ENCODE measurements around the gene PILRA. TPM values are rescaled to one million over a fixed set of nuclear protein-coding genes. Genes with fewer than 3 reads are reported as not detected.
"Not testable (repeated sequence)": the region's sequence is repeated elsewhere in the genome, so short reads cannot be mapped to it uniquely, and the experiment has no call there.

PILRA gene
- total RNA-seq, 1 donor from 2014 or later, result 8.3 TPM

DNA sequence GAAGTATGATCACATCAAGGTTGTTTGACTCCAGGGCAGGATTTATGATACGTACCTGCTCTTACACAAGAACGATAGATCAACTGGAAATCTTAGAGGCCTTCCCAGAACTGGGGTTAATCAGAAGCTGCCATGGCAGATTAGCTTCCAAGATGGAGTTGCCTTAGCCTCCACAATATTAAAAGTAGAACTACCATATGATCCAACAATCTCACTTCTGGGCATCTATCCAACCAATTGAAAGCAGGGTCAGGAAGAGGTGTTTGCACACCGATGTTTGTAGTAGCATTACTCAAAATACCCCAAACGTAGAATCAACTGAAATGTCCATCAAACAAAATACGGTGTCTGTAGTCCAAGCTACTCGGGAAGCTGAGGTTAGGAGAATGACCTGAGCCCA lies 8.8 kb upstream of the PILRA start:
- Histone ChIP-seq H3K4me3 (no peak overlapping the region), H3K9me3 (no peaks in the 10 kb centered on the region), H3K27me3 (no peaks in the 10 kb centered on the region), H3K4me1 (no peaks in the 10 kb centered on the region), H3K27ac (no peak overlapping the region), H3K36me3 (peaks cover 0 to 23% of the 10 kb centered on the region in 2 donors)
- intact Hi-C loops (cut with DNase I), result no loop called here
- TF ChIP-seq, protein P1, sequence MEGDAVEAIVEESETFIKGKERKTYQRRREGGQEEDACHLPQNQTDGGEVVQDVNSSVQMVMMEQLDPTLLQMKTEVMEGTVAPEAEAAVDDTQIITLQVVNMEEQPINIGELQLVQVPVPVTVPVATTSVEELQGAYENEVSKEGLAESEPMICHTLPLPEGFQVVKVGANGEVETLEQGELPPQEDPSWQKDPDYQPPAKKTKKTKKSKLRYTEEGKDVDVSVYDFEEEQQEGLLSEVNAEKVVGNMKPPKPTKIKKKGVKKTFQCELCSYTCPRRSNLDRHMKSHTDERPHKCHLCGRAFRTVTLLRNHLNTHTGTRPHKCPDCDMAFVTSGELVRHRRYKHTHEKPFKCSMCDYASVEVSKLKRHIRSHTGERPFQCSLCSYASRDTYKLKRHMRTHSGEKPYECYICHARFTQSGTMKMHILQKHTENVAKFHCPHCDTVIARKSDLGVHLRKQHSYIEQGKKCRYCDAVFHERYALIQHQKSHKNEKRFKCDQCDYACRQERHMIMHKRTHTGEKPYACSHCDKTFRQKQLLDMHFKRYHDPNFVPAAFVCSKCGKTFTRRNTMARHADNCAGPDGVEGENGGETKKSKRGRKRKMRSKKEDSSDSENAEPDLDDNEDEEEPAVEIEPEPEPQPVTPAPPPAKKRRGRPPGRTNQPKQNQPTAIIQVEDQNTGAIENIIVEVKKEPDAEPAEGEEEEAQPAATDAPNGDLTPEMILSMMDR (IDR thresholded peaks at IDR 0.05), result no peak
- TF ChIP-seq POLR2AphosphoS5 (IDR thresholded peaks at IDR 0.05; ENCODE audit: insufficient read depth in 1 of 2, low read depth in 1 of 2), result no peak
- TF ChIP-seq POLR2A (IDR thresholded peaks at IDR 0.05), result no peak
- DNase-seq (ENCODE audit: extremely low spot score in 2 of 2), result no peak

DNA sequence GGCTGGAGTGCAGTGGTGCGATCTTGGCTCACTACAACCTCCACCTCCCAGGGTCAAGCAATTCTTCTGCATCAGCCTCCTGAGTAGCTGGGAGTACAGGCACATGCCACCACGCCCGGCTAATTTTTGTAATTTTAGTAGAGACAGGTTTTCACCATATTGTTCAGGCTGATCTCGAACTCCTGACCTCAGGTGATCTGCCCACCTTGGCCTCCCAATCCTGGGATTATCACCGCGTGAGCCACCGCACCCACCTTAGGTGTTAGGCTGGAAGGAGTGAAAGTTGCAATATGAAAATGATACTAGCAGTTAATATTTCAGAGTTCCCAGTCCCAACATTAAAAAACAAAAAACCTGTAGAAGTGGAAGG lies 7.3 kb upstream of the PILRA start:
- H3K9me3 ChIP-seq; H3K4me1 ChIP-seq; H3K4me3 ChIP-seq; intact Hi-C loops (cut with DNase I); H3K27me3 ChIP-seq; H3K27ac ChIP-seq; DNase-seq (ENCODE audit: extremely low spot score in 2 of 2): not testable (repeated sequence)
- H3K36me3 ChIP-seq, result peaks cover 0 to 16% of the 10 kb centered on the region in 2 donors

DNA sequence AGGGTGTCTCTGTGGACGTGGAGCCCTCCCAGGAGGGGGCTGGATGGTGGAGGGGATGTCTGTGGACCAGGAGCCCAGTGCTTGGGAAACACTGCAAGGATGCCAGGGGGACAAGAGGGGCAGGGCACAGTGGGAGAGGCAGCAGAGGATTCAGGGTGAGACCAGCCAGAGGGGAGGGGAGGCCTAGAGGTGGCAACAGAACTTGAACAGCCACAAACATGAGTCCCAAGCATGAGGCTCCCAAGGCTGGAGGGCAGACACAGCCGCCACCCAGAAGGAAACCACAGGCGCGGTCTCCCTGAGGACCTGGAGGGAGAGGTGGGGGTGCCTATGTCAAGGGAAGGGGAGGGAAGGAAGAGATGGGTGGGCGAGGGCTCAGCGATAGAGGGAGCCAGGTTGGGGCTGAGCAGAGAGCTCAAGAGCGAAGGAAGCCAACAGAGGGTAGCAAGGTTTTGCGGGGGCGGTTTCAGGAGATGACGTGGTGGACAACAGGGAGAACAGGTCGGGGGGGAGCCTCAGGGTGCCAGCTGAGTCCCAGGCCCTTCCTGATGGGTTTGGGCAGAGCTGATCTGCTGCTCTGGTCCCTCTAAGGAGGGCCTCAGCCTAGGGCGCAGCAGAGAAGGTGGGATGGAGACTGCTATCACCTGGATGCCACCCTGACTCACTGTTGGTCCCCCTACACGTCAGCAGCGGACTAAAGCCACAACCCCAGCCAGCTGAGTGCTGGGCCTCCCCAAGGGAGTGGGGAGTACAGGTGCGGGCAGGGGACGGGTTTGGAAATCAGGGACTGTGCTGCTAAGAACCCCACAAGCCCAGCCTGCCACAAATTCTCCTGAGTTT lies 6.7 kb upstream of the PILRA start:
- TF ChIP-seq, protein P1 (IDR thresholded peaks at IDR 0.05), result no peak
- TF ChIP-seq POLR2AphosphoS5 (IDR thresholded peaks at IDR 0.05; ENCODE audit: insufficient read depth in 1 of 2, low read depth in 1 of 2) (no peak), POLR2A (IDR thresholded peaks at IDR 0.05) (no peak)
- no peaks in the 10 kb centered on the region for H3K4me1 ChIP-seq
- intact Hi-C loops (cut with DNase I), result no loop called here
- H3K27ac ChIP-seq, result no peak overlapping the region
- no peak overlapping the region for H3K4me3 ChIP-seq
- H3K36me3 ChIP-seq, result peaks cover 0 to 12% of the 10 kb centered on the region in 2 donors
- H3K27me3 ChIP-seq, result no peaks in the 10 kb centered on the region
- no peaks in the 10 kb centered on the region for H3K9me3 ChIP-seq
- no peak for DNase-seq (ENCODE audit: extremely low spot score in 2 of 2)

DNA sequence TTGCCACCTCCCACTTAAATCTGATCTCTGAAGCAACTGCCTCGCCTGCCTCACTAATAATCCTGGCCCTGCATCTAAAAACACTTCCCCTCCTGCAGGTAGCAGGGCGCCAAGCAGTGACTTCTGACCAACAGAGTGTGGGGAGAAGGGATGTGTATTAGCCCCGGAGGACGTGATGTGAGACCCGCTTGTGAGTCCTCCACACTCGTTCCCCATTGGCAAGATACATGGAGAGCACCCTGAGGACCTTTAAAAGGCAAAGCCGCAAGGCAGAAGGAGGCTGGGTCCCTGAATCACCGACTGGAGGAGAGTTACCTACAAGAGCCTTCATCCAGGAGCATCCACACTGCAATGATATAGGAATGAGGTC lies 6.1 kb upstream of the PILRA start:
- H3K36me3 ChIP-seq, result peaks cover 0 to 6% of the 10 kb centered on the region in 2 donors
- H3K4me3 ChIP-seq, result no peak overlapping the region
- no peaks in the 10 kb centered on the region for H3K9me3 ChIP-seq
- H3K4me1 ChIP-seq, result peaks cover under 1% of the 10 kb centered on the region
- TF ChIP-seq, protein P1 (IDR thresholded peaks at IDR 0.05), result no peak
- TF ChIP-seq POLR2AphosphoS5 (IDR thresholded peaks at IDR 0.05; ENCODE audit: insufficient read depth in 1 of 2, low read depth in 1 of 2) (no peak), POLR2A (IDR thresholded peaks at IDR 0.05) (no peak)
- DNase-seq (ENCODE audit: extremely low spot score in 2 of 2), result no peak
- H3K27ac ChIP-seq, result no peak overlapping the region
- intact Hi-C loops (cut with DNase I), result no loop called here
- H3K27me3 ChIP-seq, result no peaks in the 10 kb centered on the region

DNA sequence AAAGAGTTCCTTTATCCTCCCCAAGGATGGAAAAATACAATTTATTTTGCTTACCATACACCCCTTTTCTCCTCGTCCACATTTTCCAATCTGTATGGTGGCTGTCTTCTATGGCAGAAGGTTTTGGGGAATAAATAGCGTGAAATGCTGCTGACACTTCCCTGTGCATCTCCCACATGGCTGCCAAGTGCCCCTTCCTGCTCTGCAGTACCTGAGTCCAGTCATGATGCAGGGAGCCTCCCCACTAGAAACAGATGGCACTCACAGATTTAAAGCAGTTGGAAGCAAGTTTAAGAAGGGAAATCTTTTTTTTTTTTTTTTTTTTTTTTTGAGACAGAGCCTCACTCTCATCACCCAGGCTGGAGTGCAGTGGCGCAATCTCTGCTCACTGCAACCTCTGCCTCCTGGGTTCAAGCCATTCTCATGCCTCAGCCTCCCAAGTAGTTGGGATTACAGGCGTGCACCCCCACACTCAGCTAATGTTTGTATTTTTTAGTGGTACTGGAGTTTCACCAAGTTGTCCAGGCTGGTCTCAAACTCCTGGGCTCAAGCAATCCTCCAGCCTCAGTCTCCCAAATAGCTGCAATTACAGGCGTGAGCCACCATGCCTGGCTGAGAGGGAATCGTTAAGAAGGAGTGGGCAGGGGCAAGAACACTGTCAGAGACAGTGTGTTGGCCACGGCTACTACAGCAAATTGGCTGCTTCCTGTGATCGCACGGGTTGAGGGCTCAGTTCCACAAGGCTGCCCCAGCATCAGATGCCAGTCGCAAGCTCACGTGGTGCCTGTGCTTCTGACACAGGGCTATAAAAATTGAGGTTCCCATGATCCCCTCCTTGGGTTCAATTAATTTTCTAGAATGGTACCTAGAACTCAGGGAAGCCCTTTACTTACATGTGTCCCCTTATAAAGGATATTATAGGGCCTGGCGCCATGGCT lies 5.3 kb upstream of the PILRA start:
- Histone ChIP-seq H3K4me3 (no peak overlapping the region), H3K36me3 (no peaks in the 10 kb centered on the region), H3K27me3 (no peaks in the 10 kb centered on the region), H3K9me3 (no peaks in the 10 kb centered on the region), H3K27ac (no peak overlapping the region), H3K4me1 (peaks cover 4% of the 10 kb centered on the region)
- intact Hi-C loops (cut with DNase I), result no loop called here
- TF ChIP-seq POLR2AphosphoS5 (IDR thresholded peaks at IDR 0.05; ENCODE audit: insufficient read depth in 1 of 2, low read depth in 1 of 2), result no peak
- no peak for DNase-seq (ENCODE audit: extremely low spot score in 2 of 2)

Measured in vagina (tissue), 2 donors.